ENCODE results near the gene CAMTA1. TPM values are rescaled to one million over a fixed set of nuclear protein-coding genes. Genes with fewer than 3 reads are reported as not detected.
A peak's percentile ranks its signal among the peaks of the same experiment; 100 is the strongest.

CAMTA1 gene
- total RNA-seq, 2 donors from 2014 or later, result 100 to 102 TPM

DNA sequence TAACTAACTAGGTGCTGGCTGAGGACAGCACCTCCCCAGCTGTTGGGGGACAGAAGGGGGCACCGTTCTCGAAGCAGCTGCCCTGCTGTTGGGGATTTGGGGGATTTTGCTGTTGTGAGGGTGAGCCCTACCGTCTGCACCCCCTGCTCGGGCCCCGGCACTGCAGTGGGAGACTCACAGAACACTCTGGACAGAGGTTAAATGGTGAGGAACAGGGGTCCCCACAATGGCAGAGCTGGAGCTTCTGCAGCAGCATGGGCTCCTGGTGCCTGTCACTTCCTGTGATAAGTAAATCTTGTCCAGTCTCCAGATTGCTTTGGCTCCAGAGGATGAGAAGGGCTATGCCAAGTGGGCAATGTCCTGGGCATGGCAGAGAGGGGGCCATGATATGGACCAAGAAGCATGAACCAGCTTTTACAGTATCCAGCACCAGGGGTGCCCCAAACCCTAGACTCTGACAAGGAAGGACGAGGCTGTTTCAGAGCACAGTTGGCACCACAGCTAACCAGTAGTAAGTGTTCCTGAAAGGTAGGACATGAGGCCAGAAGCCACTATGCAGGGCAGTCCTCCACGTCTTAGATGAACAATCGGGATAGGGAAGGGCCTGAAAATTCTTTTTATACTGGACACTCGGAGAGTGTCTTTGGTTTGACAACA, 620.7 kb downstream of the CAMTA1 start:
- peak; percentile 1 for DNase-seq (ENCODE audit: low spot score)
- 91% methylated on average over 9 of the region's 9 CpGs for WGBS
- TF ChIP-seq POLR2AphosphoS5 (IDR thresholded peaks at IDR 0.05), result no peak
- intact Hi-C loops (cut with DNase I), result no loop called here
- H3K9me3 ChIP-seq, result no peaks in the 10 kb centered on the region
- no peak overlapping the region for H3K27ac ChIP-seq
- no peak overlapping the region for H3K4me3 ChIP-seq
- H3K36me3 ChIP-seq, result no peaks in the 10 kb centered on the region
- H3K4me1 ChIP-seq (replicated peaks), result no peaks in the 10 kb centered on the region
- H3K27me3 ChIP-seq (replicated peaks; ENCODE audit: insufficient read depth), result no peaks in the 10 kb centered on the region

DNA sequence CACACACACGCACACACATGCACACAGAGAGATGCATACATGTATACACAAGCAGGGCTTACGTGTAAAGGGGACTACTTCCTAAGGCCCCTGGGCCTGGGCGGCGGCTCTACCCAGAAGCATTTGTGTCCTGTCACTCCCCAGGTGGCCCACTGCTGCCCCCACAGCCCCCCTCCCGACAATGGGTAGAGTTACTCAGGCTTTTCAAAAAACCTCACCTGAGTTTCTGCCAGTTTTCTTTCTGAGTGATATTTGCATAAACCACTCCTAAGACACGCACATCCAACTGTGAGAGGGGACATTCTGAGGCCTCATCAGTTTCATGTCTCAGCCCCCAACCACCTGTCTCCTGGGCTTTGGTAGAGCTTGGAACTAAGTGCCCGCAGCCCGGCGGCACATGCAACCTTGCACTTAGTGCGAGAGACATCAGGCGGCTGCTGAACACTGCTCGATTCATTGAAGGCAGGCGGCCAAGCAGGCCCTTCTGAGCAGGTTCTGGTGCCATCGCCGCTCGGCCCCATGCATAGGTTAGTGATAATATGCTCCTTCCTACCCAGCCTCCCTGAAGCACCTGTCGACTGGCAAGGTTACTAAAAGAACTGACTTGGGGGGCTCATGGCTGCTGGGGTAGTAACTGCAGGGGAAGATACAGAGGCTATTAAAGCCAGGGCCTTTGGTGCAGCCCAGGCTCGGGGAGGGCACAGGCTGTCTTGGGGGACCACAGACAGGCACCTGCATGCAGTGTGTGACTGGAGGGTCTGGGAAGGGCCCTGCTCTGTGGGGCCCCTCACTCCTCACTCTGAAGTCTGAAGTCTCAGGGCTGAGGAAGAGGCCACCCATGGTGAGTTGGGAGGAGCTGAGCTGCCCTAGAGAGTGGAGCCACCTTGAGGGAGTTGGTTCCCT, 621.6 kb downstream of the CAMTA1 start:
- H3K27me3 ChIP-seq (replicated peaks; ENCODE audit: insufficient read depth), result no peaks in the 10 kb centered on the region
- TF ChIP-seq POLR2AphosphoS5 (IDR thresholded peaks at IDR 0.05) (no peak), CTCF (IDR thresholded peaks at IDR 0.05) (no peak), POLR2A (IDR thresholded peaks at IDR 0.05) (no peak)
- no peak overlapping the region for H3K27ac ChIP-seq
- peak; percentile 3 for DNase-seq (ENCODE audit: low spot score)
- no peak overlapping the region for H3K4me3 ChIP-seq
- WGBS, result 86% methylated on average over 18 of the region's 18 CpGs
- H3K9me3 ChIP-seq, result no peaks in the 10 kb centered on the region
- intact Hi-C loops (cut with DNase I), result no loop called here
- H3K4me1 ChIP-seq (replicated peaks), result no peaks in the 10 kb centered on the region
- no peaks in the 10 kb centered on the region for H3K36me3 ChIP-seq

DNA sequence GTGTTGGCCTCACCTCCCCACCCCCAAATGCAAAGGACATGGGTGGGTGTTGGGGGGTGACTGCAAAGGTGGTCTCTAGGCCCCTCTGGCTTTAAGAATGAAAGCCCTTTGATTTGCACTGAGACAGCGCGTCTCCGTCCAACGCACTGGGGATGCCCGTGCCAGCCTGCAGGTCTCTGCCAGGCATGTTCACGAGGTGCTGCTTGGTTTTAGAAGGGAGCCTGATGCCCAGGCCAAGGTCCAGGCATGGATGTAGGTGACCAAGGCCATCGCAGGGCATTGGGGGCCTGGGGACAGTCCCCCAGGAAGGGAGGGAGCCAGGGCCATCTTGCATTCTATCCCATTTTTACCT, 622.3 kb downstream of the CAMTA1 start:
- Histone ChIP-seq H3K36me3 (no peaks in the 10 kb centered on the region), H3K4me3 (no peak overlapping the region), H3K4me1 (replicated peaks) (no peaks in the 10 kb centered on the region), H3K9me3 (no peaks in the 10 kb centered on the region), H3K27ac (no peak overlapping the region), H3K27me3 (replicated peaks; ENCODE audit: insufficient read depth) (no peaks in the 10 kb centered on the region)
- peak; percentile 1 for DNase-seq (ENCODE audit: low spot score)
- no peak for TF ChIP-seq CTCF (IDR thresholded peaks at IDR 0.05)
- no peak for TF ChIP-seq POLR2A (IDR thresholded peaks at IDR 0.05)
- TF ChIP-seq POLR2AphosphoS5 (IDR thresholded peaks at IDR 0.05), result no peak
- intact Hi-C loops (cut with DNase I), result no loop called here
- WGBS, result 81% methylated on average over 2 of the region's 7 CpGs

DNA sequence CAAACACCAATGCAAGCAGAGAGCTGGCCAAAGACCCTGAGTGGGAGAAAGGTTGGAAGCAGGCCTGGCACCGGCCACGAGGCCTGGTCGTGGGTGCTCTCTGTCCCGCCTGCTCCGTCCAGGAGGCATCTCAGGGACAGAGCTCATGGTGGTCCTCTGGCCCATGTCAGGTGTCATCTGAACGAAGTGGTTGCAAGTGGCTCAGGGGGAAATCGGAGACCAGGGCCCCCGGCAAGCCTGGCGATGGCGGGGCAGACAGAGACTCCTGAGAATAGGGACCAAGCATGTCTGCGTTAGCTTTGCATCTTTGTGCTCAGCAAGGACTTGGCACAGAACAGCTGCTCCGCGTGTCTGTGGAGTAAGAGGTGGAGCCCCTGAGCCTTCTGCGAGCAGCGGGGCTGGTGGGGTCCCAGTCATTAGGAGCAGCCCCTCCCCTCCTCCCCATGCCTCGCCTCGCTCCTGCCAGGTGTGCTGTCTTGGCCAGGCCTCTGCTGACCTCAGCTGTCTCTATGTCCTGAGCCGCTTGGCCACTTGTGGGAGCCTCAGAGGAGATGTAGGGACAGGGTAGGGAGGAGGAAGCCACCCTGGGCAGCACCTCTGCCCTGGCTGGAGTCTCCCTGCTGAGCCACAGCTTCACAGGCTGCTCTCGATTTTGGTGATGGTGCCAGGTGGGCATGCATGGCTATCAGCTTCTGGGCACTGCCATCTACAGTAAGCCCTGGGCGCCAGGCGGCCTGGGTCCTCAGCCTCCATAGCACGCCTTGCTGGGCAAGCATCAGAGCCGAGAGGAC, 622.9 kb downstream of the CAMTA1 start:
- no peaks in the 10 kb centered on the region for H3K9me3 ChIP-seq
- intact Hi-C loops (cut with DNase I), result no loop called here
- H3K4me1 ChIP-seq (replicated peaks), result no peaks in the 10 kb centered on the region
- 89% methylated on average over 23 of the region's 23 CpGs for WGBS
- no peaks in the 10 kb centered on the region for H3K36me3 ChIP-seq
- DNase-seq (ENCODE audit: low spot score), result no peak
- H3K27ac ChIP-seq, result no peak overlapping the region
- no peak overlapping the region for H3K4me3 ChIP-seq
- TF ChIP-seq CTCF (IDR thresholded peaks at IDR 0.05), result no peak
- no peak for TF ChIP-seq POLR2AphosphoS5 (IDR thresholded peaks at IDR 0.05)
- TF ChIP-seq POLR2A (IDR thresholded peaks at IDR 0.05), result no peak
- H3K27me3 ChIP-seq (replicated peaks; ENCODE audit: insufficient read depth), result no peaks in the 10 kb centered on the region

DNA sequence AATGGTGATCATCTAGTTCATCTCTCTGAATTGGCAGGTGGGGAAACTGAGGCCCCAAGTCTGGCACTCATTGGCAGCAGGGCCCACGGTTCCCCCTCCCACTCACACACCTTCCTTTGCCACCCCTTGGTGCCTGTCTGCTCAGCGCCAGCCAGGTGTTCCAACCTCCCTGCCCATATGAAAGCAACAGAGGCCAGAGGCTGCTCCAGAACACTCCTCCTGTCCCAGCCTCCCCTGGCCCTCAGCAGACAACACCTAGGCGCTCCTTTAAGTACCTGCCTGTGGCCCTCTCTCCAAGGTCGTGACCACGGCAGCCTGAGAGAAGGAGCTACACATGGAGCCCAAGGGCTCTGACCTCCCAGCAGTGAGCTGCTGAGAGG, 623.5 kb downstream of the CAMTA1 start:
- 86% methylated on average over 5 of the region's 5 CpGs for WGBS
- no peak overlapping the region for H3K4me3 ChIP-seq
- no peaks in the 10 kb centered on the region for H3K4me1 ChIP-seq (replicated peaks)
- peak; percentile 1 for DNase-seq (ENCODE audit: low spot score)
- H3K36me3 ChIP-seq, result no peaks in the 10 kb centered on the region
- TF ChIP-seq POLR2AphosphoS5 (IDR thresholded peaks at IDR 0.05) (no peak), POLR2A (IDR thresholded peaks at IDR 0.05) (no peak), CTCF (IDR thresholded peaks at IDR 0.05) (no peak)
- H3K9me3 ChIP-seq, result no peaks in the 10 kb centered on the region
- intact Hi-C loops (cut with DNase I), result no loop called here
- no peak overlapping the region for H3K27ac ChIP-seq
- H3K27me3 ChIP-seq (replicated peaks; ENCODE audit: insufficient read depth), result no peaks in the 10 kb centered on the region

All from prostate gland (tissue), 2 donors.